GM23338 (cell line): Measurements from ENCODE around the gene PBX3. TPM values are rescaled to one million over a fixed set of nuclear protein-coding genes. Genes with fewer than 3 reads are reported as not detected.

Experiments used
- ATAC-seq: fragments of 200-7000 bp; cut with Tn5 transposase; 3 replicates; pipeline ENCODE4 v1.9.1; 2020
- DNase-seq: peaks from one replicate; pipeline ENCODE4 v3.0.0-alpha.2; 2015; ENCODE audit warnings: low spot score
- H2AFZ ChIP-seq: fragments of 200-600 bp; sonication (generic); 2 replicates; pipeline ENCODE4 v1.8.0; 2016; ENCODE audit warnings: antibody characterized with exemption, mild to moderate bottlenecking, moderate library complexity
- H3F3A ChIP-seq: fragments of 200-600 bp; sonication (generic); replicated peaks from 2 replicates; pipeline ENCODE4 v1.8.0; 2017; ENCODE audit warnings: antibody characterized with exemption, mixed run types, low read depth
- H3K27ac ChIP-seq: fragments of 200-600 bp; sonication (generic); 2 replicates; pipeline ENCODE4 v1.6.1; 2016; ENCODE audit warnings: low read depth
- H3K27me3 ChIP-seq: fragments of 200-600 bp; sonication (generic); 2 replicates; pipeline ENCODE4 v1.8.0; 2016; ENCODE audit warnings: mild to moderate bottlenecking, mixed run types, moderate library complexity; ENCODE audit not compliant: insufficient read depth
- H3K36me3 ChIP-seq: fragments of 200-600 bp; sonication (generic); 2 replicates; pipeline ENCODE4 v1.8.0; 2016; ENCODE audit warnings: mild to moderate bottlenecking; ENCODE audit not compliant: insufficient read depth
- H3K4me1 ChIP-seq: fragments of 200-600 bp; sonication (generic); 2 replicates; pipeline ENCODE4 v1.8.0; 2016; ENCODE audit warnings: mild to moderate bottlenecking, moderate library complexity; ENCODE audit not compliant: insufficient read depth
- H3K4me2 ChIP-seq: fragments of 200-600 bp; sonication (generic); 2 replicates; pipeline ENCODE4 v1.7.1; 2017; ENCODE audit warnings: mixed run types
- H3K4me3 ChIP-seq: fragments of 200-600 bp; sonication (generic); 2 replicates; pipeline ENCODE4 v1.6.1; 2016; ENCODE audit warnings: mixed run types
- H3K79me2 ChIP-seq: fragments of 200-600 bp; sonication (generic); replicated peaks from 2 replicates; pipeline ENCODE4 v1.8.0; 2017; ENCODE audit warnings: mild to moderate bottlenecking; ENCODE audit not compliant: insufficient read depth
- H3K9me2 ChIP-seq: fragments of 200-600 bp; sonication (generic); 2 replicates; pipeline ENCODE4 v1.8.0; 2017; ENCODE audit not compliant: insufficient read depth
- H4K20me1 ChIP-seq: fragments of 200-600 bp; sonication (generic); replicated peaks from 2 replicates; pipeline ENCODE4 v1.8.0; 2017; ENCODE audit warnings: mild to moderate bottlenecking; ENCODE audit not compliant: insufficient read depth
- H3K27ac Mint-ChIP-seq: 2 replicates; pipeline ENCODE4 v1.8.0; 2020; ENCODE audit warnings: inconsistent platforms, mild to moderate bottlenecking, moderate library complexity, mixed read lengths
- H3K27me3 Mint-ChIP-seq: 3 replicates; pipeline ENCODE4 v1.8.0; 2022; ENCODE audit warnings: low read depth, mild to moderate bottlenecking, moderate library complexity, mixed read lengths, inconsistent platforms; ENCODE audit not compliant: insufficient read depth, poor library complexity
- H3K36me3 Mint-ChIP-seq: 3 replicates; pipeline ENCODE4 v1.8.0; 2021; ENCODE audit warnings: low read depth, mild to moderate bottlenecking, inconsistent platforms, moderate library complexity, mixed read lengths
- H3K4me1 Mint-ChIP-seq: 3 replicates; pipeline ENCODE4 v1.8.0; 2020; ENCODE audit warnings: mild to moderate bottlenecking, inconsistent platforms, mixed read lengths
- H3K4me3 Mint-ChIP-seq: 3 replicates; pipeline ENCODE4 v1.8.0; 2021; ENCODE audit warnings: moderate library complexity, mild to moderate bottlenecking, inconsistent platforms, mixed read lengths
- H3K9me3 Mint-ChIP-seq: 3 replicates; pipeline ENCODE4 v1.8.0; 2020; ENCODE audit warnings: moderate library complexity, mild to moderate bottlenecking, inconsistent platforms, mixed read lengths
- CREB1 ChIP-seq: fragments of 250-450 bp; sonication (Bioruptor Pico); IDR thresholded peaks from 2 replicates; pipeline ENCODE4 v1.5.0; 2020; ENCODE audit warnings: low read depth, mild to moderate bottlenecking, moderate library complexity
- ETS1 ChIP-seq: IDR thresholded peaks from 2 replicates; pipeline ENCODE4 v1.6.1; 2016; ENCODE audit warnings: antibody characterized with exemption
- EZH2 ChIP-seq: fragments of 200-600 bp; sonication (generic); IDR thresholded peaks from one replicate; pipeline ENCODE4 v1.8.0; 2017; ENCODE audit warnings: antibody characterized with exemption, mild to moderate bottlenecking, low read depth; ENCODE audit not compliant: unreplicated experiment
- EZH2phosphoT487 ChIP-seq: fragments of 200-600 bp; sonication (generic); IDR thresholded peaks from one replicate; pipeline ENCODE4 v1.8.1; 2018; ENCODE audit warnings: antibody characterized with exemption; ENCODE audit not compliant: unreplicated experiment
- JUNB ChIP-seq: IDR thresholded peaks from one replicate; pipeline ENCODE4 v1.6.1; 2016; ENCODE audit warnings: antibody characterized with exemption; ENCODE audit not compliant: unreplicated experiment
- NANOG ChIP-seq: IDR thresholded peaks from 2 replicates; pipeline ENCODE4 v1.6.1; 2016; ENCODE audit warnings: antibody characterized with exemption, borderline replicate concordance
- POLR2AphosphoS5 ChIP-seq: IDR thresholded peaks from 2 replicates; pipeline ENCODE4 v1.6.1; 2016; ENCODE audit warnings: antibody characterized with exemption, low read depth
- REST ChIP-seq: IDR thresholded peaks from one replicate; pipeline ENCODE4 v1.6.1; 2018; ENCODE audit warnings: antibody characterized with exemption; ENCODE audit not compliant: unreplicated experiment
- STAT1 ChIP-seq: IDR thresholded peaks from one replicate; pipeline ENCODE4 v1.6.1; 2016; ENCODE audit warnings: antibody characterized with exemption; ENCODE audit not compliant: unreplicated experiment
- ZNF114 ChIP-seq: fragments of 250-450 bp; sonication (Bioruptor Pico); IDR thresholded peaks from 2 replicates; pipeline ENCODE4 v1.5.0; 2020; ENCODE audit warnings: mild to moderate bottlenecking, moderate library complexity
- ZNF331 ChIP-seq: fragments of 250-450 bp; sonication (Bioruptor Pico); IDR thresholded peaks from 2 replicates; pipeline ENCODE4 v1.5.0; 2020; ENCODE audit warnings: low read depth, mild to moderate bottlenecking, moderate library complexity
- polyA plus RNA-seq: library from polyadenylated mRNA; unstranded; fragments of >200 nt; fragmentation: Nextera tagmentation; extraction: Ambion mirVana; gene quantifications from 2 replicates; pipeline ENCODE4 v1.2.1, GENCODE V29; 2016
- total RNA-seq: library from RNA; depleted of rRNA; stranded (reverse); fragments of >200 nt; shearing (Covaris generic); gene quantifications from 2 replicates; pipeline ENCODE4 v1.2.3, GENCODE V29; 2014
- TF ChIP-seq, protein P1 (sequence below), 2 experiments: fragments of 200-600 bp in 1 of 2; sonication (generic) in 1 of 2; conservative IDR thresholded peaks; 2 replicates each; pipeline versions ENCODE4 v1.5.1 to v1.6.1; 2016 to 2017; ENCODE audit warnings: antibody characterized with exemption in 2 of 2, low read depth in 2 of 2, mild to moderate bottlenecking in 2 of 2, moderate library complexity in 1 of 2
- TF ChIP-seq, protein P2 (sequence below): fragments of 250-450 bp; sonication (Bioruptor Pico); IDR thresholded peaks from 2 replicates; pipeline ENCODE4 v1.5.0; 2020; ENCODE audit warnings: mild to moderate bottlenecking, moderate library complexity

PBX3 gene
- total and polyA plus RNA-seq, 2 experiments from 2014 or later = 28.9 to 50.5 TPM

DNA sequence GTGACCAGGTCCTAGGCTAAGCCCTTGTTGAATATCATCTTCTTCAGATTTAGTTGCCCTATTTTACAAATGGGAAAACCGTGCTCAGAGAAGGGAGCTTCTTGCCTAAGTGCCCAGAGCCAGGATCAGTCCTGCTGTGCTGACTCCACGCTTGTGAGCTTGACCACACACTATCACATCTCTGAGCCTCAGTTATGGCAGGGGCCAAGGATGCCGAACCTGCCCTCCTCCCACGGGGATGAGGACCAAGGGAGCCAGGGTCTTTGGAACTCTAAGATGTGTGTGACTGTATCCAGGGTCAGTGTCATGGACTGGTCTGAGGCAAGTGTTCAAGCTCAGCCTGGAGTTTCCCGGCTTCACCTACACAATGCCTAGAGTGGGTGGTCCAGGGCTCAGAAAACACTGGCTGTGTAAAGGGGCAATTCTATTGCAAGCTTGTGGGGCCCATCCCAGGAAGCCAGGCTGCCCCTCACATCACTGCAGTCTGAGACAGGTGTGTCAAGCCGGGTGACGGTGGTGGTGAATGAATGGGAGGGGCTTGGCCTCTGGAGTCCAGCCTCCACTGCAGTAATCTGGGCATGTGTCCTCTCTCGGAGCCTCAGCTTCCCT lies 235.7 kb downstream of the PBX3 start:
- no peaks in the 10 kb centered on the region for H3K4me1 Mint-ChIP-seq

More for the DNA sequence above, 235.7 kb downstream of the PBX3 start:
- ATAC-seq (no peak), DNase-seq (no peak)
- H3K36me3 ChIP-seq = peaks cover 5% of the 10 kb centered on the region; the same call in 1 of the 2 replicates
- no peak overlapping the region for H3K4me2 ChIP-seq
- H3K27me3 ChIP-seq = no peaks in the 10 kb centered on the region
- H3K4me3 Mint-ChIP-seq = no peak overlapping the region
- peaks cover 15% of the 10 kb centered on the region; the same call in 1 of the 3 replicates for H3K36me3 Mint-ChIP-seq
- H3K9me2 ChIP-seq = peaks cover 4% of the 10 kb centered on the region; the same call in 1 of the 2 replicates
- no peak overlapping the region for H2AFZ ChIP-seq
- no peaks in the 10 kb centered on the region for H3K79me2 ChIP-seq
- H3K4me1 ChIP-seq = no peaks in the 10 kb centered on the region
- H3K4me3 ChIP-seq = no peak overlapping the region
- TF ChIP-seq NANOG (no peak), EZH2phosphoT487 (no peak), JUNB (no peak), EZH2 (no peak), ZNF331 (CRISPR knock-in tag) (no peak), REST (no peak), POLR2AphosphoS5 (no peak), ETS1 (no peak), STAT1 (no peak), ZNF114 (CRISPR knock-in tag) (no peak), CREB1 (CRISPR knock-in tag) (no peak)
- TF ChIP-seq, protein P1, sequence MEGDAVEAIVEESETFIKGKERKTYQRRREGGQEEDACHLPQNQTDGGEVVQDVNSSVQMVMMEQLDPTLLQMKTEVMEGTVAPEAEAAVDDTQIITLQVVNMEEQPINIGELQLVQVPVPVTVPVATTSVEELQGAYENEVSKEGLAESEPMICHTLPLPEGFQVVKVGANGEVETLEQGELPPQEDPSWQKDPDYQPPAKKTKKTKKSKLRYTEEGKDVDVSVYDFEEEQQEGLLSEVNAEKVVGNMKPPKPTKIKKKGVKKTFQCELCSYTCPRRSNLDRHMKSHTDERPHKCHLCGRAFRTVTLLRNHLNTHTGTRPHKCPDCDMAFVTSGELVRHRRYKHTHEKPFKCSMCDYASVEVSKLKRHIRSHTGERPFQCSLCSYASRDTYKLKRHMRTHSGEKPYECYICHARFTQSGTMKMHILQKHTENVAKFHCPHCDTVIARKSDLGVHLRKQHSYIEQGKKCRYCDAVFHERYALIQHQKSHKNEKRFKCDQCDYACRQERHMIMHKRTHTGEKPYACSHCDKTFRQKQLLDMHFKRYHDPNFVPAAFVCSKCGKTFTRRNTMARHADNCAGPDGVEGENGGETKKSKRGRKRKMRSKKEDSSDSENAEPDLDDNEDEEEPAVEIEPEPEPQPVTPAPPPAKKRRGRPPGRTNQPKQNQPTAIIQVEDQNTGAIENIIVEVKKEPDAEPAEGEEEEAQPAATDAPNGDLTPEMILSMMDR (conservative IDR thresholded peaks at IDR 0.05; ENCODE audit: low read depth in 2 of 2) = no peak
- TF ChIP-seq, protein P2, sequence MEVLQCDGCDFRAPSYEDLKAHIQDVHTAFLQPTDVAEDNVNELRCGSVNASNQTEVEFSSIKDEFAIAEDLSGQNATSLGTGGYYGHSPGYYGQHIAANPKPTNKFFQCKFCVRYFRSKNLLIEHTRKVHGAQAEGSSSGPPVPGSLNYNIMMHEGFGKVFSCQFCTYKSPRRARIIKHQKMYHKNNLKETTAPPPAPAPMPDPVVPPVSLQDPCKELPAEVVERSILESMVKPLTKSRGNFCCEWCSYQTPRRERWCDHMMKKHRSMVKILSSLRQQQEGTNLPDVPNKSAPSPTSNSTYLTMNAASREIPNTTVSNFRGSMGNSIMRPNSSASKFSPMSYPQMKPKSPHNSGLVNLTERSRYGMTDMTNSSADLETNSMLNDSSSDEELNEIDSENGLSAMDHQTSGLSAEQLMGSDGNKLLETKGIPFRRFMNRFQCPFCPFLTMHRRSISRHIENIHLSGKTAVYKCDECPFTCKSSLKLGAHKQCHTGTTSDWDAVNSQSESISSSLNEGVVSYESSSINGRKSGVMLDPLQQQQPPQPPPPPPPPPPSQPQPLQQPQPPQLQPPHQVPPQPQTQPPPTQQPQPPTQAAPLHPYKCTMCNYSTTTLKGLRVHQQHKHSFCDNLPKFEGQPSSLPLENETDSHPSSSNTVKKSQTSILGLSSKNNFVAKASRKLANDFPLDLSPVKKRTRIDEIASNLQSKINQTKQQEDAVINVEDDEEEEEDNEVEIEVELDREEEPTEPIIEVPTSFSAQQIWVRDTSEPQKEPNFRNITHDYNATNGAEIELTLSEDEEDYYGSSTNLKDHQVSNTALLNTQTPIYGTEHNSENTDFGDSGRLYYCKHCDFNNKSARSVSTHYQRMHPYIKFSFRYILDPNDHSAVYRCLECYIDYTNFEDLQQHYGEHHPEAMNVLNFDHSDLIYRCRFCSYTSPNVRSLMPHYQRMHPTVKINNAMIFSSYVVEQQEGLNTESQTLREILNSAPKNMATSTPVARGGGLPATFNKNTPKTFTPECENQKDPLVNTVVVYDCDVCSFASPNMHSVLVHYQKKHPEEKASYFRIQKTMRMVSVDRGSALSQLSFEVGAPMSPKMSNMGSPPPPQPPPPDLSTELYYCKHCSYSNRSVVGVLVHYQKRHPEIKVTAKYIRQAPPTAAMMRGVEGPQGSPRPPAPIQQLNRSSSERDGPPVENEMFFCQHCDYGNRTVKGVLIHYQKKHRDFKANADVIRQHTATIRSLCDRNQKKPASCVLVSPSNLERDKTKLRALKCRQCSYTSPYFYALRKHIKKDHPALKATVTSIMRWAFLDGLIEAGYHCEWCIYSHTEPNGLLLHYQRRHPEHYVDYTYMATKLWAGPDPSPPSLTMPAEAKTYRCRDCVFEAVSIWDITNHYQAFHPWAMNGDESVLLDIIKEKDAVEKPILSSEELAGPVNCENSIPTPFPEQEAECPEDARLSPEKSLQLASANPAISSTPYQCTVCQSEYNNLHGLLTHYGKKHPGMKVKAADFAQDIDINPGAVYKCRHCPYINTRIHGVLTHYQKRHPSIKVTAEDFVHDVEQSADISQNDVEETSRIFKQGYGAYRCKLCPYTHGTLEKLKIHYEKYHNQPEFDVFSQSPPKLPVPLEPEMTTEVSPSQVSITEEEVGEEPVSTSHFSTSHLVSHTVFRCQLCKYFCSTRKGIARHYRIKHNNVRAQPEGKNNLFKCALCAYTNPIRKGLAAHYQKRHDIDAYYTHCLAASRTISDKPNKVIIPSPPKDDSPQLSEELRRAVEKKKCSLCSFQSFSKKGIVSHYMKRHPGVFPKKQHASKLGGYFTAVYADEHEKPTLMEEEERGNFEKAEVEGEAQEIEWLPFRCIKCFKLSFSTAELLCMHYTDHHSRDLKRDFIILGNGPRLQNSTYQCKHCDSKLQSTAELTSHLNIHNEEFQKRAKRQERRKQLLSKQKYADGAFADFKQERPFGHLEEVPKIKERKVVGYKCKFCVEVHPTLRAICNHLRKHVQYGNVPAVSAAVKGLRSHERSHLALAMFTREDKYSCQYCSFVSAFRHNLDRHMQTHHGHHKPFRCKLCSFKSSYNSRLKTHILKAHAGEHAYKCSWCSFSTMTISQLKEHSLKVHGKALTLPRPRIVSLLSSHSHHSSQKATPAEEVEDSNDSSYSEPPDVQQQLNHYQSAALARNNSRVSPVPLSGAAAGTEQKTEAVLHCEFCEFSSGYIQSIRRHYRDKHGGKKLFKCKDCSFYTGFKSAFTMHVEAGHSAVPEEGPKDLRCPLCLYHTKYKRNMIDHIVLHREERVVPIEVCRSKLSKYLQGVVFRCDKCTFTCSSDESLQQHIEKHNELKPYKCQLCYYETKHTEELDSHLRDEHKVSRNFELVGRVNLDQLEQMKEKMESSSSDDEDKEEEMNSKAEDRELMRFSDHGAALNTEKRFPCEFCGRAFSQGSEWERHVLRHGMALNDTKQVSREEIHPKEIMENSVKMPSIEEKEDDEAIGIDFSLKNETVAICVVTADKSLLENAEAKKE (CRISPR knock-in tag) = no peak
- peaks cover 8% of the 10 kb centered on the region for H3K27me3 Mint-ChIP-seq
- H3K27ac ChIP-seq = no peak overlapping the region
- H3F3A ChIP-seq = no peaks in the 10 kb centered on the region
- H4K20me1 ChIP-seq = no peaks in the 10 kb centered on the region
- H3K27ac Mint-ChIP-seq = no peak overlapping the region
- H3K9me3 Mint-ChIP-seq = peaks cover 21% of the 10 kb centered on the region; the same call in 2 of the 3 replicates
